ENCODE data around the gene TENM4.

- TF ChIP-seq, protein P1, sequence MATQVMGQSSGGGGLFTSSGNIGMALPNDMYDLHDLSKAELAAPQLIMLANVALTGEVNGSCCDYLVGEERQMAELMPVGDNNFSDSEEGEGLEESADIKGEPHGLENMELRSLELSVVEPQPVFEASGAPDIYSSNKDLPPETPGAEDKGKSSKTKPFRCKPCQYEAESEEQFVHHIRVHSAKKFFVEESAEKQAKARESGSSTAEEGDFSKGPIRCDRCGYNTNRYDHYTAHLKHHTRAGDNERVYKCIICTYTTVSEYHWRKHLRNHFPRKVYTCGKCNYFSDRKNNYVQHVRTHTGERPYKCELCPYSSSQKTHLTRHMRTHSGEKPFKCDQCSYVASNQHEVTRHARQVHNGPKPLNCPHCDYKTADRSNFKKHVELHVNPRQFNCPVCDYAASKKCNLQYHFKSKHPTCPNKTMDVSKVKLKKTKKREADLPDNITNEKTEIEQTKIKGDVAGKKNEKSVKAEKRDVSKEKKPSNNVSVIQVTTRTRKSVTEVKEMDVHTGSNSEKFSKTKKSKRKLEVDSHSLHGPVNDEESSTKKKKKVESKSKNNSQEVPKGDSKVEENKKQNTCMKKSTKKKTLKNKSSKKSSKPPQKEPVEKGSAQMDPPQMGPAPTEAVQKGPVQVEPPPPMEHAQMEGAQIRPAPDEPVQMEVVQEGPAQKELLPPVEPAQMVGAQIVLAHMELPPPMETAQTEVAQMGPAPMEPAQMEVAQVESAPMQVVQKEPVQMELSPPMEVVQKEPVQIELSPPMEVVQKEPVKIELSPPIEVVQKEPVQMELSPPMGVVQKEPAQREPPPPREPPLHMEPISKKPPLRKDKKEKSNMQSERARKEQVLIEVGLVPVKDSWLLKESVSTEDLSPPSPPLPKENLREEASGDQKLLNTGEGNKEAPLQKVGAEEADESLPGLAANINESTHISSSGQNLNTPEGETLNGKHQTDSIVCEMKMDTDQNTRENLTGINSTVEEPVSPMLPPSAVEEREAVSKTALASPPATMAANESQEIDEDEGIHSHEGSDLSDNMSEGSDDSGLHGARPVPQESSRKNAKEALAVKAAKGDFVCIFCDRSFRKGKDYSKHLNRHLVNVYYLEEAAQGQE (IDR thresholded peaks at IDR 0.05; ENCODE audit: insufficient read depth in 1 of 2, low read depth in 2 of 2, low read length in 2 of 2) = no peak
- TF ChIP-seq TAF1 (IDR thresholded peaks at IDR 0.05; ENCODE audit: borderline replicate concordance, insufficient read depth, low read length) = no peak
Measured at GRCh38 chr11:78981153-78981552, 459.7 kb downstream of the TENM4 start.
